ENCODE data around the gene DNAJB13. TPM values are rescaled to one million over a fixed set of nuclear protein-coding genes. Genes with fewer than 3 reads are reported as not detected.

DNAJB13 gene
- total RNA-seq, 2 donors from 2014 or later = 1.8 TPM; not detected in 1

- H3K4me1 ChIP-seq (ENCODE audit: control insufficient read depth in 1 of 2, low read depth in 2 of 2) = no peaks in the 10 kb centered on the region
- no peak overlapping the region for H3K4me3 ChIP-seq
- TF ChIP-seq CTCF (IDR thresholded peaks at IDR 0.05) = no peak
- no peak overlapping the region for H3K27ac ChIP-seq
- H3K27me3 ChIP-seq (replicated peaks; ENCODE audit: insufficient read depth) = no peaks in the 10 kb centered on the region
- H3K9me3 ChIP-seq = no peaks in the 10 kb centered on the region
- no peak for ATAC-seq (ENCODE audit: insufficient number of reproducible peaks, low FRiP score, low read depth)
- H3K36me3 ChIP-seq = no peaks in the 10 kb centered on the region
- no peak for DNase-seq (ENCODE audit: low spot score)
Observed at GRCh38 chr11:73958521-73959141, 7.8 kb downstream of the DNAJB13 start.

DNA sequence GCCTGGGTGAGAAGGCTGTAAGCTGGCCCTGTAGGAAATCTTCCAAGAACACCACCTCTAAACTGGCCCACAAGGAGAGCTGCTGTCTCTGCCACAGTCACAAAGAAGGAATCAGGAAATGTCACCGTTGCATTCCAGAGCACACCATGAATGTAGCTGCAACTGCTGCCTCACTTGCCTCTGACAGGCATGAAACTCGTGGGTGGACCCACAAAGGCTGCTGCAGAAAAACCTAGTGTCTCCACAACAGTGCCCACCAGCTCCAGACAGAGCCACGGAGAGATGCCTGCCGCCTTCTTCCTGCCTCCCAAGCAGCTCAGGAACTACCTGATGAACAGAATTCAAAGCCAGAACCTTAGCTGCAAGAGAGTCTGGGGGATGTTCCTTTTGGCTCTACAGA, 10.5 kb downstream of the DNAJB13 start:
- DNase-seq (ENCODE audit: low spot score) (no peak), ATAC-seq (ENCODE audit: insufficient number of reproducible peaks, low FRiP score, low read depth) (no peak)
- Histone ChIP-seq H3K27me3 (replicated peaks; ENCODE audit: insufficient read depth) (no peaks in the 10 kb centered on the region), H3K36me3 (no peaks in the 10 kb centered on the region), H3K27ac (no peak overlapping the region), H3K9me3 (no peaks in the 10 kb centered on the region), H3K4me1 (ENCODE audit: control insufficient read depth in 1 of 2, low read depth in 2 of 2) (no peaks in the 10 kb centered on the region), H3K4me3 (no peak overlapping the region)
- TF ChIP-seq CTCF (IDR thresholded peaks at IDR 0.05) = no peak

GRCh38 chr11:73962101-73962705, 11.4 kb downstream of the DNAJB13 start:
- no peak overlapping the region for H3K4me3 ChIP-seq
- H3K27me3 ChIP-seq (replicated peaks; ENCODE audit: insufficient read depth) = no peaks in the 10 kb centered on the region
- no peaks in the 10 kb centered on the region for H3K36me3 ChIP-seq
- H3K9me3 ChIP-seq = no peaks in the 10 kb centered on the region
- TF ChIP-seq CTCF (IDR thresholded peaks at IDR 0.05) = no peak
- no peak overlapping the region for H3K27ac ChIP-seq
- ATAC-seq (ENCODE audit: insufficient number of reproducible peaks, low FRiP score, low read depth) = no peak
- DNase-seq (ENCODE audit: low spot score) = no peak
- no peaks in the 10 kb centered on the region for H3K4me1 ChIP-seq (ENCODE audit: control insufficient read depth in 1 of 2, low read depth in 2 of 2)

- TF ChIP-seq CTCF (IDR thresholded peaks at IDR 0.05) = no peak
- no peak for DNase-seq (ENCODE audit: low spot score)
Observed at GRCh38 chr11:73963861-73964260, 13.0 kb downstream of the DNAJB13 start.

GRCh38 chr11:73965076-73965763, 14.4 kb downstream of the DNAJB13 start:
- no peak for DNase-seq (ENCODE audit: low spot score)
- no peak for ATAC-seq (ENCODE audit: insufficient number of reproducible peaks, low FRiP score, low read depth)
- H3K27ac ChIP-seq = no peak overlapping the region
- H3K4me1 ChIP-seq (ENCODE audit: control insufficient read depth in 1 of 2, low read depth in 2 of 2) = no peaks in the 10 kb centered on the region
- no peaks in the 10 kb centered on the region for H3K27me3 ChIP-seq (replicated peaks; ENCODE audit: insufficient read depth)
- H3K9me3 ChIP-seq = no peaks in the 10 kb centered on the region
- no peak overlapping the region for H3K4me3 ChIP-seq
- TF ChIP-seq CTCF (IDR thresholded peaks at IDR 0.05) = no peak
- H3K36me3 ChIP-seq = no peaks in the 10 kb centered on the region

More at GRCh38 chr11:73963861-73964260, 13.0 kb downstream of the DNAJB13 start:
- Histone ChIP-seq H3K4me1 (ENCODE audit: control insufficient read depth in 1 of 2, low read depth in 2 of 2) (no peaks in the 10 kb centered on the region), H3K9me3 (no peaks in the 10 kb centered on the region), H3K27ac (no peak overlapping the region), H3K27me3 (replicated peaks; ENCODE audit: insufficient read depth) (no peaks in the 10 kb centered on the region), H3K36me3 (no peaks in the 10 kb centered on the region), H3K4me3 (no peak overlapping the region)
- no peak for ATAC-seq (ENCODE audit: insufficient number of reproducible peaks, low FRiP score, low read depth)
